ENCODE measurements around the gene MSH5. TPM values are rescaled to one million over a fixed set of nuclear protein-coding genes. Genes with fewer than 3 reads are reported as not detected.

MSH5 gene
- total RNA-seq, 2 donors from 2014 or later = 6.7 to 12.9 TPM

- TF ChIP-seq POLR2A (IDR thresholded peaks at IDR 0.05) = no peak
- peak in 3 of 7 experiments; percentile 40 to 78 (median 48) for TF ChIP-seq CTCF (IDR thresholded peaks at IDR 0.05)
- ATAC-seq = peak; percentile 43
- intact Hi-C loops (cut with DNase I) = no loop called here
- peaks cover 30% of the 10 kb centered on the region for H3K4me1 ChIP-seq
- H3K4me3 ChIP-seq = peak within 1 kb of the TSS; percentile 62 to 75
- no peaks in the 10 kb centered on the region for H3K27me3 ChIP-seq
- WGBS, 2 donors = 15 to 20% methylated on average over 36 of the region's 36 CpGs
- no peak for DNase-seq
- H3K36me3 ChIP-seq (replicated peaks in 1 of 2; ENCODE audit: insufficient read depth in 1 of 2, low read depth in 2 of 2) = peaks cover 9 to 14% of the 10 kb centered on the region in 2 donors
- no peaks in the 10 kb centered on the region for H3K9me3 ChIP-seq
- peak within 1 kb of the TSS; percentile 71 to 93 (median 83) for H3K27ac ChIP-seq
Observed at GRCh38 chr6:31728767-31729514, 10.9 kb upstream of the MSH5 start, which contains the start of gene DDAH2. Gene DDAH2 (minus strand): TSS chr6:31729299. CDS start chr6:31729161, 138 bp downstream.

GRCh38 chr6:31729515-31729978 lies 10.3 kb upstream of the MSH5 start:
- Histone ChIP-seq H3K27ac (peak overlapping the region; percentile 71 to 93 (median 83)), H3K4me1 (peaks cover 36% of the 10 kb centered on the region), H3K27me3 (no peaks in the 10 kb centered on the region), H3K9me3 (no peaks in the 10 kb centered on the region), H3K36me3 (replicated peaks in 1 of 2; ENCODE audit: insufficient read depth in 1 of 2, low read depth in 2 of 2) (peaks cover 9 to 14% of the 10 kb centered on the region in 2 donors), H3K4me3 (peak overlapping the region; percentile 62 to 75)
- WGBS, 2 donors = 0 to 1% methylated on average over 24 to 26 of the region's 29 CpGs
- DNase-seq (peak; percentile 83 to 89 (median 86)), ATAC-seq (peak; percentile 81)
- TF ChIP-seq CTCF (IDR thresholded peaks at IDR 0.05) (peak in 3 of 7 experiments; percentile 48 to 71 (median 64)), POLR2A (IDR thresholded peaks at IDR 0.05) (peak in 2 of 3 donors; percentile 67 to 68)
- intact Hi-C loops (cut with DNase I) = no loop called here

GRCh38 chr6:31729979-31730630 lies 9.7 kb upstream of the MSH5 start:
- peak overlapping the region; percentile 62 to 75 for H3K4me3 ChIP-seq
- peaks cover 42% of the 10 kb centered on the region for H3K4me1 ChIP-seq
- H3K27ac ChIP-seq = peak overlapping the region; percentile 71 to 93 (median 83)
- TF ChIP-seq CTCF (IDR thresholded peaks at IDR 0.05) (no peak), POLR2A (IDR thresholded peaks at IDR 0.05) (peak in 2 of 3 donors; percentile 36 to 48)
- peak; percentile 68 to 82 (median 74) for DNase-seq
- peak; percentile 56 for ATAC-seq
- WGBS, 2 donors = 11 to 16% methylated on average over 8 to 46 of the region's 46 CpGs
- intact Hi-C loops (cut with DNase I) = no loop called here
- no peaks in the 10 kb centered on the region for H3K9me3 ChIP-seq
- H3K27me3 ChIP-seq = no peaks in the 10 kb centered on the region
- peaks cover 9 to 14% of the 10 kb centered on the region in 2 donors for H3K36me3 ChIP-seq (replicated peaks in 1 of 2; ENCODE audit: insufficient read depth in 1 of 2, low read depth in 2 of 2)

GRCh38 chr6:31730631-31731086 lies 9.1 kb upstream of the MSH5 start:
- H3K4me1 ChIP-seq = peaks cover 46% of the 10 kb centered on the region
- WGBS, 2 donors = 76 to 89% methylated on average over 10 to 11 of the region's 11 CpGs
- intact Hi-C loops (cut with DNase I) = no loop called here
- no peaks in the 10 kb centered on the region for H3K9me3 ChIP-seq
- H3K27me3 ChIP-seq = no peaks in the 10 kb centered on the region
- ATAC-seq = no peak
- H3K27ac ChIP-seq = peak overlapping the region in 1 of 4 donors; percentile 93
- H3K4me3 ChIP-seq = no peak overlapping the region
- TF ChIP-seq CTCF (IDR thresholded peaks at IDR 0.05) = no peak
- TF ChIP-seq POLR2A (IDR thresholded peaks at IDR 0.05) = no peak
- DNase-seq = no peak
- H3K36me3 ChIP-seq (replicated peaks in 1 of 2; ENCODE audit: insufficient read depth in 1 of 2, low read depth in 2 of 2) = peaks cover 9 to 14% of the 10 kb centered on the region in 2 donors
